CD1c-positive myeloid dendritic cell (primary cell): ENCODE measurements around the gene POGLUT2.
A peak's percentile ranks its signal among the peaks of the same experiment; 100 is the strongest.
"Not testable (repeated sequence)": the region's sequence is repeated elsewhere in the genome, so short reads cannot be mapped to it uniquely, and the experiment has no call there.

Source experiments
- DNase-seq: peaks from one replicate; pipeline ENCODE4 v3.0.0-alpha.2; 2016; ENCODE audit errors: extremely low spot score

The POGLUT2 gene

GRCh38 chr13:102807699-102808098, 8.9 kb upstream of the POGLUT2 start:
- no peak for DNase-seq

- DNase-seq, result no peak
Observed at GRCh38 chr13:102805680-102806079, 6.9 kb upstream of the POGLUT2 start.

GRCh38 chr13:102800145-102801041, 1.6 kb upstream of the POGLUT2 start:
- peak; percentile 76 for DNase-seq

GRCh38 chr13:102799426-102800144, 809 bp upstream of the POGLUT2 start:
- no peak for DNase-seq

- DNase-seq, result no peak
Observed at GRCh38 chr13:102793611-102794355, 5.0 kb downstream of the POGLUT2 start.

GRCh38 chr13:102792396-102792795, 6.4 kb downstream of the POGLUT2 start:
- no peak for DNase-seq

GRCh38 chr13:102788683-102789082, 10.1 kb downstream of the POGLUT2 start:
- DNase-seq, result no peak

- no peak for DNase-seq
Observed at GRCh38 chr13:102784483-102784882, 14.3 kb downstream of the POGLUT2 start.

- no peak for DNase-seq
Observed at GRCh38 chr13:102781591-102781990, 17.2 kb downstream of the POGLUT2 start.

- DNase-seq, result not testable (repeated sequence)
Observed at GRCh38 chr13:102780656-102781055, 18.1 kb downstream of the POGLUT2 start.

- DNase-seq, result no peak
Observed at GRCh38 chr13:102779436-102780159, 19.2 kb downstream of the POGLUT2 start.

GRCh38 chr13:102777736-102778135, 21.0 kb downstream of the POGLUT2 start:
- DNase-seq, result no peak

- DNase-seq, result no peak
Observed at GRCh38 chr13:102776271-102776670, 22.5 kb downstream of the POGLUT2 start.

- DNase-seq, result peak; percentile 8
Observed at GRCh38 chr13:102774591-102775520, 23.9 kb downstream of the POGLUT2 start.

- no peak for DNase-seq
Observed at GRCh38 chr13:102774214-102774568, 24.6 kb downstream of the POGLUT2 start.

GRCh38 chr13:102773441-102774213, 25.1 kb downstream of the POGLUT2 start, which contains the start of gene TEX30:
TSS of gene TEX30 (minus strand) at chr13:102773786. CDS start at chr13:102770026, 3,760 bp downstream.
- DNase-seq, result peak; percentile 95

- DNase-seq, result peak; percentile 6
Observed at GRCh38 chr13:102772042-102772425, 26.7 kb downstream of the POGLUT2 start.

- DNase-seq, result peak; percentile 15
Observed at GRCh38 chr13:102771298-102772041, 27.3 kb downstream of the POGLUT2 start.

- DNase-seq, result no peak
Observed at GRCh38 chr13:102770435-102770834, 28.3 kb downstream of the POGLUT2 start.
